ENCODE measurements around the gene ARX. TPM values are rescaled to one million over a fixed set of nuclear protein-coding genes. Genes with fewer than 3 reads are reported as not detected.

Gene ARX
- not detected in 2 replicates for total RNA-seq

GRCh38 chrX:25015486-25016360 lies at the start of gene ARX:
ARX (minus strand) TSS chrX:25015965; CDS start chrX:25015737, 228 bp downstream.

Data from bronchus fibroblast of lung (primary cell).